Prostate gland (tissue), 2 donors: Measurements from ENCODE around the gene EMID1. TPM values are rescaled to one million over a fixed set of nuclear protein-coding genes. Genes with fewer than 3 reads are reported as not detected.
A peak's percentile ranks its signal among the peaks of the same experiment; 100 is the strongest.

Experiments
- DNase-seq: peaks from one replicate; pipeline ENCODE4 v3.0.0-alpha.2; 2019; ENCODE audit warnings: low spot score
- H3K27ac ChIP-seq, 2 donors: fragments of 200-600 bp; sonication (generic); 2 replicates each; pipeline ENCODE4 v1.5.1; 2017 to 2019
- H3K27me3 ChIP-seq: fragments of 200-600 bp; sonication (generic); replicated peaks from 2 replicates; pipeline ENCODE4 v1.5.1; 2019; ENCODE audit not compliant: insufficient read depth
- H3K36me3 ChIP-seq, 2 donors: fragments of 200-600 bp; sonication (generic); 1 replicate in 1 of 2; 2 replicates in 1 of 2; pipeline versions ENCODE4 v1.5.1 to v1.8.1; 2017 to 2019
- H3K4me1 ChIP-seq: fragments of 200-600 bp; sonication (generic); replicated peaks from 2 replicates; pipeline ENCODE4 v1.5.1; 2019
- H3K4me3 ChIP-seq, 2 donors: fragments of 200-600 bp; sonication (generic); 2 replicates each; pipeline ENCODE4 v1.5.1; 2017 to 2019
- H3K9me3 ChIP-seq: fragments of 200-600 bp; sonication (generic); 2 replicates; pipeline ENCODE4 v1.5.1; 2017
- POLR2A ChIP-seq: fragments of 450-650 bp; IDR thresholded peaks from one replicate; pipeline ENCODE4 v1.6.1; 2016; ENCODE audit warnings: antibody characterized with exemption, mild to moderate bottlenecking
- POLR2AphosphoS5 ChIP-seq: sonication (generic); formaldehyde crosslinking; IDR thresholded peaks from one replicate; pipeline ENCODE4 v1.6.1; 2017; ENCODE audit warnings: antibody characterized with exemption
- WGBS: methylation state at CpG from one replicate; pipeline ENCODE4 v1.1.5; 2018; 5-methylcytosine and 5-hydroxymethylcytosine counted together
- intact Hi-C: fragments of 100-400 bp; cut with DNase I; formaldehyde crosslinking; loops from one replicate; pipeline ENCODE4 v1.14.2; 2022
- total RNA-seq, 2 donors: library from RNA; depleted of rRNA; stranded (reverse); fragments of >200 nt; gene quantifications; one replicate each; pipeline ENCODE4 v1.1.0, GENCODE V29; 2016
- TF ChIP-seq, protein P1 (sequence below), 4 experiments: fragments of 200-600 bp in 2 of 4; fragments of 450-650 bp in 2 of 4; sonication (generic) in 2 of 4; IDR thresholded peaks; 1 replicate in 3 of 4; 2 replicates in 1 of 4; pipeline ENCODE4 v1.5.1; 2016 to 2019; ENCODE audit warnings: antibody characterized with exemption in 4 of 4, mild to moderate bottlenecking in 2 of 4, moderate library complexity in 2 of 4

EMID1 gene
- total RNA-seq, 2 donors from 2014 or later: 12.8 to 14.7 TPM

DNA sequence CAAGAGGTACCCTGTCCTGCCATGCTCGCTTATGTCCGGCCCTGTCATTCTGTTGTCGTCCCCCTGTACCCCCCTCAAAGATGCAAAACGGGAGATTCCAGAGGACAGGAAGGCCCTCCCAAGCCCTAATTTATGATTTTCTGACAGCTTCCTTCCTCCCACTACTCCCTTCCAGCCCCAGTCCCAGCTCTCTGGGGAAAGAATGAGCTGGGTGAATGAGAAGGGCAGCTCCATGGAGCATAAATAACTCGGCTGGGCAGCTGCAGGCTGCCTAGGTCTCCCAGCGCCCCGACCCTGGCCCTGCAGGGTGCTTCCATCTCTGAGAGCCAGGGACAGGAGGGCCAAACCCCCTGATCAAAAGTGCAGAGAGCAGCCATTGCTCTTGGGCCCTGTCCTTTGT, 3.9 kb upstream of the EMID1 start:
- no peak for DNase-seq
- intact Hi-C loops: no loop called here
- 74% methylated on average over 7 of the region's 7 CpGs for WGBS
- Histone ChIP-seq H3K4me3 (no peak overlapping the region), H3K9me3 (no peaks in the 10 kb centered on the region), H3K36me3 (no peaks in the 10 kb centered on the region), H3K27me3 (no peaks in the 10 kb centered on the region), H3K27ac (no peak overlapping the region), H3K4me1 (no peaks in the 10 kb centered on the region)
- TF ChIP-seq, protein P1, sequence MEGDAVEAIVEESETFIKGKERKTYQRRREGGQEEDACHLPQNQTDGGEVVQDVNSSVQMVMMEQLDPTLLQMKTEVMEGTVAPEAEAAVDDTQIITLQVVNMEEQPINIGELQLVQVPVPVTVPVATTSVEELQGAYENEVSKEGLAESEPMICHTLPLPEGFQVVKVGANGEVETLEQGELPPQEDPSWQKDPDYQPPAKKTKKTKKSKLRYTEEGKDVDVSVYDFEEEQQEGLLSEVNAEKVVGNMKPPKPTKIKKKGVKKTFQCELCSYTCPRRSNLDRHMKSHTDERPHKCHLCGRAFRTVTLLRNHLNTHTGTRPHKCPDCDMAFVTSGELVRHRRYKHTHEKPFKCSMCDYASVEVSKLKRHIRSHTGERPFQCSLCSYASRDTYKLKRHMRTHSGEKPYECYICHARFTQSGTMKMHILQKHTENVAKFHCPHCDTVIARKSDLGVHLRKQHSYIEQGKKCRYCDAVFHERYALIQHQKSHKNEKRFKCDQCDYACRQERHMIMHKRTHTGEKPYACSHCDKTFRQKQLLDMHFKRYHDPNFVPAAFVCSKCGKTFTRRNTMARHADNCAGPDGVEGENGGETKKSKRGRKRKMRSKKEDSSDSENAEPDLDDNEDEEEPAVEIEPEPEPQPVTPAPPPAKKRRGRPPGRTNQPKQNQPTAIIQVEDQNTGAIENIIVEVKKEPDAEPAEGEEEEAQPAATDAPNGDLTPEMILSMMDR (IDR thresholded peaks at IDR 0.05): no peak

DNA sequence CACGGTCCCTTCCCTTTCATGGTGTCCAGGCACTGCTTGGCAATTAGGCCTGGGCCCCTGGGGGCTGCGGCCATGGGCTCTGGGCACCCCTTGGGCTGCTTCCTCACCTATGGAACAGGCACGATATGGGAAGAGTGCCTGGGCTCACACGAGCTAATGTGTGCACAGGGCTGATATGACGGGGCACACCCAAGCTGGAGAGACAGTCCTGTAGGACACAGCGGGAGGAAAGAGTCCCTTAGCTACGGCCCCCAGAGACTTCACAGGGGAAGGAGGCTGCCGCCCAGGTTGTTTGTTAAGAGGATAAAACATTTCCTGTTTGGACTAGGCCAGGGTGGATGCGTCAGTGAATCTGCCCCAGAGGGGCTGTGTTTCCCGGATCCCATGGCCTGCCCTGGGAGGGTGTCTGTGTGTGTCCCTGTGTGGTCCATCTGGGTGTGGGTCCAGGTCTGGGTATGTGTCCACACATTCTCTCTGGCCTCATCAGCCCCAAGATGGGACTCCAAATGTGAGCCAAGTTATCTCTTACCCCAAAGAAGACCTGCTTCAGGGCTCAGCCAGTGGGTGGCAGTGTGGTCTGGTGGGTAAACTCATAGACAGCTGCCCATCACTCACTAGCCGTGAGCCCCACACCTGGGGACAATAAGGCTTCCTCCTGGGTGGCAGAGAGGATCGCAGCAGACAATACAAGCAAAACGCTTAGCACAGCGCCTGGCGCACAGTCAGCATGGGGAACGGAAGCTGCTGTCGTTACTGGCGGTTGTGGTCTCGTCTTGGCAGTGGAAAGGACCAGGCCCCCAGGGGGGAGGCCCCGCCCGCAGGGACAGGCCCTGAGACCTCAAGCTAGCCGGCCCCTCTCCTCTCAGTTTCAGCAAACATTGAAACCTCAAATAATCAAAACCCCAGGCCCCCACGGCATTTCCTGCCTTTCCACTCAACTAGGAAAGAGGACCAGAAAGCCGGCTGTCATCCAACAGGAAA, 3.2 kb upstream of the EMID1 start:
- no peak for TF ChIP-seq POLR2AphosphoS5
- TF ChIP-seq, protein P1 (IDR thresholded peaks at IDR 0.05): peak in 2 of 4 experiments; percentile 16 to 27
- H3K9me3 ChIP-seq: no peaks in the 10 kb centered on the region
- no peaks in the 10 kb centered on the region for H3K36me3 ChIP-seq
- no peak overlapping the region for H3K4me3 ChIP-seq
- DNase-seq: no peak
- no peaks in the 10 kb centered on the region for H3K4me1 ChIP-seq
- intact Hi-C loops: no loop called here
- no peaks in the 10 kb centered on the region for H3K27me3 ChIP-seq
- 46% methylated on average over 23 of the region's 24 CpGs for WGBS
- H3K27ac ChIP-seq: no peak overlapping the region

DNA sequence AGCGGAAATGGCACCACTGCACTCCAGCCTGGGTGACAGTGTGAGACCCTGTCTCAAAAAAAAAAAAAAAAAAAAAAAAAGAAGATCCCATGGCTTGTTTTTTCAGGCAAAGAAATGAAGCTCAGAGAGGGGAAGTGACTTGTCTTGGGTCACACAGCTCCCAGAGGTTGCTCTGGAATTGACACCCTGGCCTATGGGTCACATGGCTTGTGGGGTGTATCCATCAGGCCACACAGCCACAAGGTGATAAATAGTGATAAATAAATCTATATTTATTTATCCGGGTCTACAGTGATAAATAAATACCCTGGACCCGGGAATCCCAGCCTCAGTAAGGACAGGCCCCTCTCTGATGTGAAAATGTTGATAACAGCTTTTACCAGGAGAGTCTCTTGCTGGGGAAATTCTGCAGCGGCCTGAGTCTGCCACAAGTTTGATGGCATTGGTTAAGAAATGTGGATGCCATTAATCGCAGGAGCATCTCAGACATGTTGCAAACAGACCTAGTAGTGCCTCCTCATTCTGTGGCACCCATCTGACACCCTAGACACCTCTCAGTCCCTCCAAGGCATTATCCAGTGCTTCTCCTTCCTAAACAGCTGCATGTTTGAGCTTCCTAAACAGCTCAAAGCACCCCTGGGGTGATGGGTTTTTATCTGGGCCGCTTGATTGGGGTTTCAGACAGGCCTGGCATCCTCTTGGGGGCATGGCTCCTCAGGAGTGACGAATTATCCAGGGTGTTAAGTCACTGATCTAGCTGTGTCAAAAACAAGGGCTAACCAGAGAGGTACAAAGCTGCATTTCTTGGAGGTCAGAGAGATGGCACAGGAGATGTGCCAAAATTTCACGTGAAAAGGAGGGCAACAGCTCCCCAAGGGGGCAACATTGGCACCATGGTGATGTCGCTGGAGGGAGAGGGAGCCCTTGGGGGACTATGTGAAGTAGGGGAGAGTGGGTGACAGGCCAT, 1.9 kb upstream of the EMID1 start:
- DNase-seq: no peak
- 84% methylated on average over 9 of the region's 9 CpGs for WGBS
- Histone ChIP-seq H3K9me3 (no peaks in the 10 kb centered on the region), H3K4me3 (no peak overlapping the region), H3K27ac (no peak overlapping the region), H3K36me3 (no peaks in the 10 kb centered on the region), H3K27me3 (no peaks in the 10 kb centered on the region), H3K4me1 (no peaks in the 10 kb centered on the region)
- intact Hi-C loops: no loop called here
- no peak for TF ChIP-seq POLR2AphosphoS5
- TF ChIP-seq, protein P1 (IDR thresholded peaks at IDR 0.05): no peak
- TF ChIP-seq POLR2A: no peak

- intact Hi-C loops: no loop called here
- H3K4me1 ChIP-seq: no peaks in the 10 kb centered on the region
- H3K9me3 ChIP-seq: no peaks in the 10 kb centered on the region
- H3K27me3 ChIP-seq: no peaks in the 10 kb centered on the region
- no peak overlapping the region for H3K4me3 ChIP-seq
- no peaks in the 10 kb centered on the region for H3K36me3 ChIP-seq
- no peak for DNase-seq
- TF ChIP-seq, protein P1 (IDR thresholded peaks at IDR 0.05): no peak
- no peak for TF ChIP-seq POLR2A
- TF ChIP-seq POLR2AphosphoS5: no peak
- no peak overlapping the region for H3K27ac ChIP-seq
- 79% methylated on average over 8 of the region's 8 CpGs for WGBS
These were observed 1.1 kb upstream of the EMID1 start for GRCh38 chr22:29204455-29205183.
